HL-60 (cell line): Measurements from ENCODE around the gene IER2.

ENCODE experiments used
- CTCF ChIP-seq: IDR thresholded peaks from one replicate; pipeline ENCODE4 v1.5.1; 2011; ENCODE audit warnings: low read length, control low read depth, inconsistent platforms; ENCODE audit not compliant: insufficient read depth
- GABPA ChIP-seq: IDR thresholded peaks from 2 replicates; pipeline ENCODE4 v1.6.1; 2012; ENCODE audit warnings: low read depth
- REST ChIP-seq: IDR thresholded peaks from 2 replicates; pipeline ENCODE4 v1.6.1; 2012; ENCODE audit warnings: low read depth; ENCODE audit not compliant: insufficient replicate concordance
- SPI1 ChIP-seq: IDR thresholded peaks from 2 replicates; pipeline ENCODE4 v1.6.1; 2012; ENCODE audit warnings: low read depth, mild to moderate bottlenecking, borderline replicate concordance

GRCh38 chr19:13122980-13123957, 26.9 kb upstream of the IER2 start:
- no peak for TF ChIP-seq CTCF
- no peak for TF ChIP-seq SPI1
- TF ChIP-seq REST = no peak
- TF ChIP-seq GABPA = no peak
